NCI-H345 (cell line): ENCODE results near the gene KRT32.
A peak's percentile ranks its signal among the peaks of the same experiment; 100 is the strongest.
"Not testable (repeated sequence)": the region's sequence is repeated elsewhere in the genome, so short reads cannot be mapped to it uniquely, and the experiment has no call there.

Experiments
- DNase-seq: peaks from one replicate; lab custom pipeline; 2025; lab: John Stamatoyannopoulos, UW

KRT32 gene

DNA sequence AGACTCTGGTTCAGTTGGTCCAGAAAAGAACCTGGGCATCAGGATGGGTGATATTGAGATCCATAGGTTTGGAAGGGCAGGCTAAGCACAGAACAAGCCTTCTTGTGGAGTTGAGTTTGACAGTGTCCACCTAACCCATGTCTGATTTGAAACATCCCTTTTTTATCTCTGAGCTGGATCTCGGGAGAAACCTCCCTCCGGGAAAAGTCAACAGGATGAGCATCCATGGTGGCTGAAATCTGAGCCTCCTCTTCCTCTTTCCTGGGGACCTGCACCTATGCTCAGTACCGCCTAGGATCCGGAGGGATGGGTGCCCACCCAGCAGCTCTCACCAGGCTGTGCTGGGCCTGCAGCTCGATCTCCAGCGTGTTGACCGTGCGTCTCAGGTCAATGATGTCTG lies 3.4 kb downstream of the KRT32 start:
- no peak for DNase-seq

DNA sequence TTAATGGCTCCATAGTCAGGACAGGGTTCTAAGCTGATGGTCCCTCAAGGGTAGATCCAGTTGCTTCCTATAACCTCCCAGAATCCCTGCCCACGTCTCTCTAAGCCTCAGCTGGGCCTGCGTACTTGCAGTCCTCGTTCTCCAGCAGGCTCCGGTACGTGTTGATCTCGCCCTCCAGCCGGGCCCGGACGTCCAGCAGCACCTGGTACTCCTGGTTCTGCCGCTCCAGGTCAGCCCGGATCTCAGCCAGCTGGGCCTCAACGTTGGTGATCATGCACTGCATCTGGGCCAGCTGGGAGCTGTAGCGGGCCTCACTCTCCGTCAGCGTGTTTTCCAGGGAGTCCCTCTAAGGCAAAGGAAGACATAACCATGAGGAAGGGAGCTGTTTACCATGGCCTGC lies 4.5 kb downstream of the KRT32 start:
- DNase-seq, result no peak

DNA sequence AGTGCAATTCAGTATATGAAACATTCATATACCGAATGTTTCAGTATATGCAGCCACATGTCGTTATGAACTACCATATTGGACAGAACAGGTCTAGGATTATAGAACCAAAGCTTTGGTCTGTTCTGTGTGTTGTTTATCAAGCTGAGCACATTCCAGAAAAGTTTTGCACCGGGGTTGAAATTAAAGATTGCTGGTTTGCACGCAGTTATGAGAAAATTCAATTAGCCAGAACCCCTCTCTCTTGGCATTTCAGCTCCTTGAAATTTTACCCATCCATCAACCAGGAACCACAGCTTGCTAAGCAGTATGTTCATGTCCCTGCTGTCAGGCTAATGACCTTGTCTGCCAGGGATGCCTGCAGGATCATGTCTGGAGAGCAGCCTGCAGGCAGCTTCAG lies 9.5 kb downstream of the KRT32 start:
- DNase-seq, result no peak

DNA sequence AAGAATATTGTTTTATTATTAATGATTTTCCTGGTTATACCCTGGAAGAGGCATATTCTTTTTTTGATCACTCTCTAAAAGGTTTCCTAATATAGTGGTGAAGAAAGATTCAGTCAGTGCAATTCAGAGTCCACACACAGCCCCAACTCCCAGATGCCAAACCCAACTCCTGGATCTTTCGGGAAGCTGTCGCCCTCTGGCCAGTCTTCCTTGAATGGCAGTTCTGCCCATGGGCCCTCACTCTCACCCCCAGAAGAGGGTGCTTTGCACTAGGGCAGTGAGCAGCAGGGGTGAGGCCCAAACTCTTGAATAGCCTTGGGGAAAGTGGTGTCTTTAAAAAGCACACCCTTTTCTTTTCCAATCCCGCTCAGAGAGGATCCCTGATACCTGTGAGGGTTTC lies 11.0 kb downstream of the KRT32 start:
- no peak for DNase-seq

DNA sequence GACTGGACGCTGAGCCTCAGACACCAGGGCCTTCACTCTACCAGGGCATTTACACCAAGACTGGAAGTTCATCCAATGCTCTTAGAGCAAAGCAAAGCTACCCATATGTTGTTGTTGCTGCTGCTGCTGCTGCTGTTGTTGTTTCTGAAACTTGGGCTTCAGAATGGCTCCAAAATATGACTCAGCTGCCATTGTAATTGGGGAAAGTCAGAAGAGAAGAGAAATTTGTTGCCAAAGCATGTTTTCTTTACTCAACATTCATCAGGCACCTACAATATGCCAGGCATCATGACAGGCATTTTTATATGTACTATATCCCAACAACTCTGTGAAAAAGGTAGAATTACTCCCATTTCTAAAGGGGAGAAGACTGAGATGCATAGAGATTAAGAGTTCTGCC lies 11.9 kb downstream of the KRT32 start:
- no peak for DNase-seq

DNA sequence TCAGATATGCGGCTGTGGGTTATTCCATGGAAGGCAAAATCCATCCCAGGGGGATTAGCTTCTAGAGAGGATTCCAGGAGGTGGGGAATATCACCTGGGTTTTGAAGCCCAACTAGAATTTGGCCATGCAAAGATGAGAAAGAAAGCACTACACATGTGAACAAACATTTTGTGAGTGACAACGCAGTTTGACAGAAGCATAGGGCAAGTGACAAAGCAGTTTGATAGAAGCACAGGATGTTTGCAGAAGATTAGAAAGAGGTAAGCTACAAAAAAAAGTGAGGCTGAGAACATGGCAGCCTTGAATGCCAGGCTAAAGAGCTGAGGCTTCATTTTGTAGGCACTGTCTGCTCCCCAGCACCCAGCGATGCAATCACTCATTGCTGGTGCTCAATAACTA lies 14.1 kb downstream of the KRT32 start:
- DNase-seq, result no peak

DNA sequence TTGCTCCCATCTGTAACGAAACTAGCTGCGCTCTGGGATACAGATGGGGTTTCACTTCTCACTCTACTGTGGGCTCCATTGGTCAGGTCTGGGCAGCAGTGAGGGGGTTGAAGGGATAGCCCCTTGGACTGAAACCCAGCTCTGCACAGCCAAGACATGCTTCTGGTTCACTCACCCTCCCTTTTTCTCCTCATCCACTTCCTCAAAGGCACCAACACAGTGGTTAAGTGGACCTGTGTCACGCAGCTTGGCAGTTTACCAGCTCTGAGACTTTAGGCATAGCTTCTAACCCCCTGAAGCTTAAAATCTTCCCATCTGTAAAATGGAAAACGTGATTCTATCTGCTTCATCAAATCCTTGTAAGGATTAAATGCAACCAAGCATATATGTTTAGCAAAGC lies 14.9 kb downstream of the KRT32 start:
- no peak for DNase-seq

DNA sequence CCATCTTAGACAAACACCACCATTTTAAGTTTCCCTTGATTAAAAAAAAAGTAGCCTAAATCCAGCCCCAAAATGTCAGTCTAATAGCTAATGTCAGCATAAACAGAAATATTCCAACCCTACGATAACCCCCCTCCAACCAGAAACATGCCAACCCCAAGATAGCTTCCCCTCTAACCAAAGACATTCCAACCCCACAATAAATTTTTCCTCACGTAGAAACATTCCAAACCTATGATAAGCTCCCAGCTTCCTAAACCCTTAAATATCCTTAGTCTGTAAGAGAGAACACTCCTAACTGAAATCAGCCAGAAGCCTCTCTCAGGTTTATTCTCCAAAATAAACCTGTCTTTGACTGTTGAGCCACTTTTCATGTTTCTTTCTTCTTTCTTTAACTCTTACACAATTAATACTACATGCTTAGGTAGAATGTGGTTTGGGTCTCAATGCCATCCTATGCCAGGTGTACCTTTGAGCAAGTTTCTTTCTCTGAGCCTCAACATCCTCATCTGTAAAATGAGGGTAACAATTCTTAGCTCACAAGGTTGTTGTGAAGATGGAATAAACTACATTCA lies 15.9 kb downstream of the KRT32 start:
- DNase-seq, result no peak

DNA sequence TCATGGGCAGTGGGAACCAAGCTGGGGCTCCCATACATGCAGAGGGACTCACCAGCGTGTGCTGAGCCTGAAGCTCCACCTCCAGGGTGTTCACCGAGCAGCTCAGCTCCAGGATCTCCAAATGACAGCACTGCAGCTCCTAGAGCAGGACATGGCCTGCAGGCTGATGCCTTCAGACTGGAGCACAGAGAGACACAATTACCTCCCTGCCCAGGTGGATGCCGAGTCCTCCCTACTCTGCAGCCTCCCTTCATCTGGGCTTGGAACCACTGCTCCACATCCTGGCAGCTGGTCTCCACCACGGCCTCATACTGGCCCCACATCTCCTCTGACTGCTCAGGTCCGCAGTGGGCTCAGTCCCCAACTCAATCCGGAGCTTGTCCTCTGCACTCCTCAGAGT lies 18.2 kb downstream of the KRT32 start:
- no peak for DNase-seq

DNA sequence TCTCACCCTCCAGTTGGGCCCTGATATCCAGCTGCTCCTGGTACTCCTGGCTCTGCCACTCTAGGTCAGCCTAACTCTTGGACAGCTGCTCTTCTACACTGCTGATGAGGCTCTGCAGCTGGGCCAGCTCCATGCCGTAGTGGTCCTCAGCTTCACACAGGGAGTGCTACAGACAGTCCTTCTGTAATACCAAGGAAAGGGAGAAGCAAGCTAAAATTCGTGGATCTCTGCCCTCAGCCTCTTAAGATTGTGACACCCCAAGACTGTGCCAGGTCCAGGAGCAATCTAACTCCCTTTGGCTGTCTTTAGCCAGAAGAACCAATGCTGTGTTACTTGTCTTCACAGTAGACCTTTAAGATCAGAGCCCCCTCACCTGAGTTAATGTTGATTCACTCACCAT lies 18.7 kb downstream of the KRT32 start:
- DNase-seq, result no peak

DNA sequence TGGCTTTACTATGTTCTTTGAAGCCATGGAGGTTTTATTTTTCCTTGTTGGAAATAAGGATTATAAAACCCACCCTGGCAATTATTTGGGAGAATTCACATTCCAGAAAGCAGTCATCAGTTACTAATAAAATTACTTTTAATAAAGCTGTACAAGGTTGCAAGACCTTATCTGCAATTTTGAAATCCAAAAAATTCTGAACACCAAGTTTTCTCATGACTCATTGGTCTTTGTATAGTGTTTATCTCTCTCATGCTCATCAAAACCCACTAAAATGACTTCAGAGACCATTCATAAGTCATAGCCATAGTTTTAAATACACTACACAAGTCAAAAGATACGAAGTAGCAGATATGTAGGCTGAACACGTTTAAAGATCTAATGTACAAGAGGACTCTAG lies 20.4 kb downstream of the KRT32 start:
- no peak for DNase-seq

DNA sequence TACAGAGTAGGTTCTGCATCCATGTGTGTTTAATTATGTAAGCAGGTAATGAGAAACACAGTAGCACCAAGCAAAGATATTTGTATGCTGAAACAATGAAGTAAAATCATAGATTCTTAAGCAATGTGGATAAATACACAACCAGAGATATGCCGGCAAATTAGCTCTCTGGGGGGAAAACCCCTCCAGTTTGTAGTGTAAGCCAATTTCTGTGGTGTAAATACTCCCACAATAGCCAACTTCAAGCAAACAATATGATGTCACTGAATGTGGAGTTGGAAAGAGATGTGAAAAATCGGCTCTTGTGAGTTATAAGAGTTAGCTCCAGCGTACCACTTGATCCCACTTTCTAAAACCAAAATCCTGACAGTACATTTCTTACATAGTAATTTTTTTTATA lies 22.5 kb downstream of the KRT32 start:
- DNase-seq, result no peak

DNA sequence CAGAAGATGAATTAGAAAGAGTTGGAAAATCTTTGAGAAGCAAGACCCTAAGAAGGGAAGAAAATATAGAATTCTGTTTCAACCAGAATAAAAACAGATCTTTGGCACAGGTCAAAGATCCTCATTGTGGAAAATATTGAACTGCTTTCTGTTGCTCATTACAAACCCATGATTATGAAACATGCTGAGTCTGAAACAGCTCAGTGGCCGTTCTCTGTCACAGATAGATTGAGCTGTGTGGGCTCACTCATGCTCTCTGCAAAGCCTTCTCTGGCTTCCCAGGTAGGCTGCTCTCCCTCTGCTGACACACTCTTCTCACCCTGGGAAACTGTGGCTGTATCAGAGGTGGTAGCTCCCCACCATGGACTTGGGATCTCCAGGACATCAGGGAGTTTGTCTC lies 23.0 kb downstream of the KRT32 start:
- DNase-seq, result no peak

DNA sequence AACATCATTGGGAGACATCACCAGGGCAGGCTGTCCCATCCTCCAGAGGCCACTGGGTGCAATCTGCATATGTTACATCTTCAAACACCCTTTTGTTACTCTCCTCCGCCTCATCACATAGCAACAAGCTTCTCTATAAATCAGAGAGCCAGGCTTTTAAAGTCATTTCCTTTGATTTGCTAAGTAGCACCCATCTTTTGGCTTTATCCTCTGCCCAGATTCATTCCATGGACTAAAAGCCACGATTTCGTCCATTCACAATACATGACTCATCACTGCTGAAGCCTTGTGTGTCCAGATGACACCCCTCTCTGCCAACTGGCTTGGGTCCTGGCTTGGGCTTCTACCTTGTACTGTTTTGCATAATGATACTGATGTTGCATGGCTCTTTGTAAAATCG lies 24.4 kb downstream of the KRT32 start:
- DNase-seq, result no peak

DNA sequence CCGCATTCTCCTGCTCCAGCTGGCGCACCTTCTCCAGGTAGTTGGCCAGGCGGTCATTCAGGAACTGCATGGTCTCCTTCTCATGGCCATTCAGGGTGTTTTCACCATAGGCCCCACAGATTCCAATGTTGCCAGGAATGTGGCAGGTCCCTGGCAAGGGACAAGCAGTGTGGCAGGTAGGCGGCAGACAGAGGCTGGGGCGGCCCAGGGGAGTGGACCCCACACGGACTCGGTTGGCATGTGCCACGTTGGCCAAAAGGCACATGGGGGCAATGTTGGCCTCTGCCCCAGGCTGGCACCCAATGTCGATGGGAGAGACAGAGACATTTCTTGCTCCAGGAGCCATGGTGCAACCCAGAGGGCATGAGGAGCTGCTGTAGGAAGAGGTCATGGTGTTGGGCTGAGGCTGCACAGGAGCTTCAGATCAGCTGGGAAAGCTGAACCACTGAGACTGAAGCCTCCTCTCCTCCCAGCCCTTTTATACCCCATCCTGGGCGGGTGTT lies 26.6 kb downstream of the KRT32 start, which contains the start of gene KRT38:
Gene KRT38, minus strand, starts transcription at position 453 of the 503 bp plus-strand sequence. Its CDS starts 62 bp downstream, at position 391.
- no peak for DNase-seq

DNA sequence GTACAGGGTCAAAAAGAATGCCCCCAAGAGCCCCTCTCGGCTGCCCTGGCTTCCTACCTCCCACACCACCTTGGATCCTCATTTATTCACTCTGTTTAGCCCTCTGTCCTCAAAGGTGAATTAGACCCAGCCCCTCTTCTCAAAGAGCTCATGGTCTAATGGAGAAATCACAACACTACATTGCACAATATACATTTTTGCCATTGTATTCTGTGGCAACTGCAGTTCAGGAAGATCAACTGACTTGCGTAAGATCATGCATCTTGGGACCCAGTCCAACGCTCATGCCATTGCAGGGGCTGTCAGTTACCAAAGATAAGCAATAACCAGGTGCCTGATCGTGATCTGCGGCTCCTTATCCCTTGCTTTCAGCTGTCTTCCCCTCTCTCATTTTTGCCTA lies 27.8 kb downstream of the KRT32 start:
- no peak for DNase-seq

DNA sequence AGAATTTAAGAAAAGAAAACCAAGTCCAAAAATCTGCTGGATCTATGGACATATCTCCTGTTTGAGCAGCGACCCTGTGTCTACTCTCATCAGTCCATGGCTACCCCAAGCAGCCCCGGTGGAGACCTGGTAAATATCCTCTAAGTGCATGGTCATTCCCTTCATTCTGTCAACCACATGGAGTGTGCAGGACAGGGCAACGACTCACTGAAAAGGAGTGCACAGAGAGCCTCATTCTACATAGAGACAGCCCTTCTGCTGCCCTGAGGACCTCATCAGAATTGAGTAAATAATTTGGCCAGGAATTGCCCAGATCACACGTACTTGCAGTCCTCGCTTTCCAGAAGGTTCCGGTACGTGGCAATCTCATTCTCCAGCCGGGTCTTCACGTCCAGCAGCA lies 29.4 kb downstream of the KRT32 start:
- DNase-seq, result no peak

DNA sequence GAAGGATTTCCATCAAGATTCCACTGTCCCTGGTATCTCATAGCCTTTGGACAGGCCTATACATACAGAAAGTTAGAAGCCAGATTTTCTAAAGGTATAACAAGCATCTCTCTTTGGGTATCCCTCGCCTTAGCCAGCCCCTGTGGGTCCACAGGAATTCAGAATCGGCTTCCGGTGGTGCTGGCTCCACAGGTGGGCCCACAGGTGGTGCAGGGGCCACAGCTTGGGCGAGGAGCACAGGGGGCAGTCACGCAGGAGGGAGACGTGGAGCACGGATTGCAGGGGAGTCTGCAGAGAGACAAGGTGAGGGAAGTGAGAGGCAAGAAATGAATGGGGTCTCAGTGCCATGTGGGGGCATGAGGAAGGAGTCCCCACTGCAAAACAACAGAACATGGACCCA lies 29.9 kb downstream of the KRT32 start:
- DNase-seq, result no peak

DNA sequence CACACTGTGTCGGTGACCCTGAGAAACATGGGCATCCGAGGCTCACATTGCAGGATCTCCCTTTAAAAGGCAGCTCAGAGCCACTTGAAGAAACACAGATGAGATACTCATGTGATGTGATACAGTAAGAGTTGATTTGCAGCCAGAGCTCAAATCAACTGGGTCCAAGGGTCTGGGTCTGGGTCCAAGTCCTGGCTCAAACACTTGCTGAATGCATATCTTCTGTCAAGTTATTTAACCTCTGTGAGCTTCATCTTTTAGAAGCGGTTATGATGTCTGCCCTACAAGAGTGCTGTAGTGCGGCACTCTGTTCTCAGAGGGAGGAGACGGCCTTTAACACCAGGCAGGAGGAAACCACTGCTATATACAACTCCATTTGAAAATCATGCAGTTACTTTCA lies 32.8 kb downstream of the KRT32 start:
- DNase-seq, result no peak

DNA sequence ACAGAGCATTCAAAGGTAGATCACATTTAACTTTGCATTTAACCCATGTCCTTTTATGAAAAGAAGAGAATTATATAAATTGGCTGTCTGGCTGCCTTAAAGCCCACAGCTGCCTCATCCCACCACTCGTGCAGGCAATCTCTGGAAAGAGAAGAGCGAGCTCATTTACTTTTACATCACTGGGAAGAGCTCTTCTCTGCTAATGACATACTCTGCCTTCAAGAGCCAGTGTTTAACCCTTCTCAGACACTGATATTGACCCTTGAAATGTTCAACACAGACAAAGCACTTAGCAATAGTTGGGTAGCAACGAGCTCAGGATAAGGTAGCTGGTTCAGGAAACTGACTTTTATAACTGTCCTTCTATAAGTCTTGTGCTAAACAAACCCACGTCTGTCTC lies 33.2 kb downstream of the KRT32 start:
- DNase-seq, result peak; percentile 16

DNA sequence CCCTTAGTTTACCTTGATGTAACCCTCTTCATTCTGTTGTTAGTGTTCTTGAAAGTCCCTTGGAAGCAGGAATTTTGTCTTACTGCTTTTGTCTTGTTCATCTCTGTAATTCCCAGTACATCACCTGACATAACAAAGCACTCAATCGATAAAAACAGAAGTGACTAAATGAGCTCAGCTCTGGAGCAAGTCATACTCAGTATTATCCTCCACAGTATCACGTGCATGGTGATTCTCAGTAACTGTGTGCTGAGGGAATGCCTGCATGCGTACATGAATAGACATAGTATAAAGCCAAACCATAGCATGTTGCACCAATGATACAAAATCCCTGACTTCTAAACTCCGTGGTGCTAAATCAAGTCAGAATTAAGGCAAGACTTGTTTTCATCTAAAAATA lies 33.6 kb downstream of the KRT32 start:
- peak; percentile 19 for DNase-seq

DNA sequence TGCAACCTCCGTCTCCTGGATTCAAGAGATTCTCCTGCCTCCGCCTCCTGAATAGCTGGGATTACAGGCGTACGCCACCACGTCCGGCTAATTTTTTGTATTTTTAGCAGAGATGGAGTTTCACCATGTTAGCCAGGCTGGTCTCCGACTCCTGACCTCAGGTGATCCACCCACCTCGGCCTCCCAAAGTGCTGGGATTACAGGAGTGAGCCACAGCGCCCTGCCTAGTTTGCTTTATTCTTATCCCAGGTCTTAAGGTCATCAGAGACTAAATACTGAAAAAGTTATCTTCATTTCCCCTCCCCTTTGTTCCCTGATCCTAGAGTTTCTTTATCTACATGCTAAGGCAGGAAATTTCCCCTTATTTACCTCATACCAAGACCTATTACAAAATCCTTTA lies 36.8 kb downstream of the KRT32 start:
- DNase-seq, result not testable (repeated sequence)

DNA sequence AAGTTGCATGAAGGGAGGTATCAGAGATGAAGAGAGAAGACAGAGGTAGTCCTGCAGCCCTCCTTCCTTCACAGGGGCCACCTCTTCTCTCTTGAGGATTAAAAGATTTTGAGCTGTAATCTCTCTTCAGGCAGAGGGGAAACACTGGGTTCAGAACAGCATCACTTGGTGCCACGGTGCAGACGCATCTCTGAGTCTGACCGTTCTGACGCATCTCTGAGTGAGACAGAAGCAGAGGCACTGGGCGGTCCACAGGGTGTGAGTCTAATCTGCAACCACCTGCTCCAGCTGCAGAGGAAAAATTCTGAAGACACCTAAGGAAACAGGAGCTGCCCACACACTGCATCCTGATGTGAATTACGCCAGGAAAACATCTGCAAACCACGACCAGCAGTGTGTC lies 37.5 kb downstream of the KRT32 start:
- no peak for DNase-seq

DNA sequence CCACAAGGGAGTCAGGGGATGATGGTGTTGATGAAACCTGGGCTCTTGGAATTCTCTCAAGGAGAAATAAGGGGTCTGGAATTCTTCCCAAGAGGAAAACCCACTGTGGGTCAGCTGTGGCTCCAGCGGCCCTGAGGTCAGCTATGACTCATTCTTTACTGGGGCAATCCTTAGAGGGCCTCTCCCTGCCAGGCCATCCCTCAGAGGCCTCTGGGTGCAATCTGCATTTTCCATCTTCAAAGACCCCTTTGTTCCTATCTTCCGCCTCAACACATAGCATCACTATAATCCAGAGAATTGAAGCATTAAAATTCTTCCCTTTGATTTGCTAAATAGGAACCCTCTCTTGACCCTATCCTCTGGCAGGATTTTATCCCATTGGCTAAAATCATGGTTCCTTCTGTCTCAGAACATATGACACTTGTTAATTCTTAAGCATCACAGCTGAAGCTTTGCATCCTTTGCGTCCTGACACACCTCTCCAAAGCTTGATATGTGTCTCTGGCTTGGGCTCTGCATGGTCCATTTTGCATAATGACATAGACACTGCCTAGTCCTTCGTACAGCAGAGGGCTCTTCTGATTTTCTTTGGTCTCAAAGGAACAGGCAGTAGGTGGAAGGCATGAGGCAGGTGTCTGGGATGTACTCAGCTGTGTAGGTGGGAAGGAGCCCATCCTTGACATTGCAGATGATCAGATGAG lies 38.4 kb downstream of the KRT32 start:
- DNase-seq, result no peak
